Endodermal cell (in vitro differentiated cells): ENCODE data around the gene LYST. TPM values are rescaled to one million over a fixed set of nuclear protein-coding genes. Genes with fewer than 3 reads are reported as not detected.

ENCODE experiments used
- DNase-seq: peaks from one replicate; pipeline ENCODE4 v3.0.0-alpha.2; 2017
- H3K27ac ChIP-seq: 2 replicates; pipeline ENCODE4 v1.5.1; 2013; ENCODE audit warnings: mild to moderate bottlenecking, low read depth, low read length, moderate library complexity
- H3K27me3 ChIP-seq: 2 replicates; pipeline ENCODE4 v1.6.1; 2013; ENCODE audit warnings: mild to moderate bottlenecking, low read length, moderate library complexity; ENCODE audit not compliant: insufficient read depth, control insufficient read depth, poor library complexity, severe bottlenecking
- H3K36me3 ChIP-seq: 2 replicates; pipeline ENCODE4 v1.7.0; 2013; ENCODE audit warnings: mild to moderate bottlenecking, low read length, moderate library complexity; ENCODE audit not compliant: control insufficient read depth, insufficient read depth
- H3K4me1 ChIP-seq: one replicate; pipeline ENCODE4 v1.7.0; 2013; ENCODE audit warnings: low read length; ENCODE audit not compliant: control insufficient read depth, insufficient read depth
- H3K4me3 ChIP-seq: 2 replicates; pipeline ENCODE4 v1.5.1; 2013; ENCODE audit warnings: mild to moderate bottlenecking, low read length, moderate library complexity
- H3K9ac ChIP-seq: 2 replicates; pipeline ENCODE4 v1.6.1; 2013; ENCODE audit warnings: mild to moderate bottlenecking, low read length, moderate library complexity; ENCODE audit not compliant: poor library complexity, severe bottlenecking; ENCODE audit errors: extremely low read depth
- H3K9me3 ChIP-seq: 2 replicates; pipeline ENCODE4 v1.6.1; 2013; ENCODE audit warnings: mild to moderate bottlenecking, low read length, moderate library complexity; ENCODE audit not compliant: control insufficient read depth
- H3K27ac Mint-ChIP-seq: 2 replicates; pipeline ENCODE4 v1.8.0; 2020; ENCODE audit warnings: mixed read lengths
- H3K27me3 Mint-ChIP-seq: 2 replicates; pipeline ENCODE4 v1.8.0; 2021; ENCODE audit warnings: mild to moderate bottlenecking, mixed read lengths; ENCODE audit not compliant: insufficient read depth
- H3K36me3 Mint-ChIP-seq: 2 replicates; pipeline ENCODE4 v1.8.0; 2020; ENCODE audit warnings: low read depth, mixed read lengths
- H3K4me1 Mint-ChIP-seq: 2 replicates; pipeline ENCODE4 v1.8.0; 2020; ENCODE audit warnings: mixed read lengths
- H3K4me3 Mint-ChIP-seq: 2 replicates; pipeline ENCODE4 v1.8.0; 2020; ENCODE audit warnings: mild to moderate bottlenecking, moderate library complexity, mixed read lengths
- H3K9me3 Mint-ChIP-seq: 2 replicates; pipeline ENCODE4 v1.8.0; 2020; ENCODE audit warnings: mild to moderate bottlenecking, mixed read lengths
- CTCF ChIP-seq: fragments of 200-600 bp; sonication (generic); conservative IDR thresholded peaks from 2 replicates; pipeline ENCODE4 v1.5.0; 2021; ENCODE audit warnings: antibody characterized with exemption, mild to moderate bottlenecking
- WGBS, 2 experiments: methylation state at CpG; one replicate each; pipeline versions ENCODE4 v1.1.5 to v1.1.7; 2013; ENCODE audit warnings: missing lambda C conversion rate in 2 of 2, mixed read lengths in 1 of 2; ENCODE audit not compliant: insufficient coverage in 1 of 2, insufficient read length in 1 of 2; 5-methylcytosine and 5-hydroxymethylcytosine counted together
- total RNA-seq, 2 donors: library from RNA; stranded (reverse); fragmentation: NEBNext Ultra II Directional in 1 of 2; extraction: Animal tissue kit (Norgen Biotek cat#: 25700) in 1 of 2; gene quantifications; 2 replicates in 1 of 2; 3 replicates in 1 of 2; pipeline ENCODE4 v1.2.1, GENCODE V29; 2021

The LYST gene
- total RNA-seq, 2 donors from 2014 or later: 2.5 to 6.8 TPM

- no peak overlapping the region for H3K27ac ChIP-seq
- Mint-ChIP-seq H3K9me3 (no peaks in the 10 kb centered on the region), H3K4me3 (peak overlapping the region; percentile 11)
Observed at GRCh38 chr1:235892734-235893413, 26.2 kb upstream of the LYST start.

GRCh38 chr1:235892202-235892601 lies 25.5 kb upstream of the LYST start:
- Mint-ChIP-seq H3K27ac (peak overlapping the region; percentile 55), H3K4me3 (peak overlapping the region; percentile 8), H3K9me3 (no peaks in the 10 kb centered on the region), H3K4me1 (peaks cover 24% of the 10 kb centered on the region), H3K36me3 (no peaks in the 10 kb centered on the region), H3K27me3 (no peaks in the 10 kb centered on the region)
- no peak overlapping the region for H3K27ac ChIP-seq
- no peak overlapping the region for H3K4me3 ChIP-seq
- peaks cover 16% of the 10 kb centered on the region for H3K4me1 ChIP-seq
- TF ChIP-seq CTCF: no peak
- no peak for DNase-seq
- H3K9ac ChIP-seq: no peak overlapping the region
- H3K36me3 ChIP-seq: no peaks in the 10 kb centered on the region
- 87 to 92% methylated on average over 5 to 6 of the region's 6 CpGs for WGBS, 2 experiments
- H3K9me3 ChIP-seq: no peaks in the 10 kb centered on the region
- H3K27me3 ChIP-seq: no peaks in the 10 kb centered on the region

More at GRCh38 chr1:235892734-235893413, 26.2 kb upstream of the LYST start:
- no peak overlapping the region for H3K9ac ChIP-seq
- H3K9me3 ChIP-seq: no peaks in the 10 kb centered on the region
- no peaks in the 10 kb centered on the region for H3K27me3 Mint-ChIP-seq
- H3K4me1 Mint-ChIP-seq: peaks cover 24% of the 10 kb centered on the region
- no peaks in the 10 kb centered on the region for H3K36me3 ChIP-seq
- peak overlapping the region; percentile 55 for H3K27ac Mint-ChIP-seq
- peaks cover 16% of the 10 kb centered on the region for H3K4me1 ChIP-seq
- no peaks in the 10 kb centered on the region for H3K36me3 Mint-ChIP-seq
- DNase-seq: peak; percentile 50
- H3K4me3 ChIP-seq: peak overlapping the region; percentile 28
- H3K27me3 ChIP-seq: no peaks in the 10 kb centered on the region
- 89% methylated on average over 5 of the region's 5 CpGs; no CpG with 5 or more reads in 1 of the 2 experiments for WGBS, 2 experiments
- TF ChIP-seq CTCF: no peak

GRCh38 chr1:235888119-235888643 lies 21.5 kb upstream of the LYST start:
- no peak overlapping the region for H3K9ac ChIP-seq
- H3K4me1 ChIP-seq: peaks cover 11% of the 10 kb centered on the region
- DNase-seq: no peak
- Mint-ChIP-seq H3K27ac (no peak overlapping the region), H3K9me3 (no peaks in the 10 kb centered on the region), H3K27me3 (peaks cover 5% of the 10 kb centered on the region), H3K4me1 (peaks cover 24% of the 10 kb centered on the region), H3K36me3 (no peaks in the 10 kb centered on the region), H3K4me3 (no peak overlapping the region)
- H3K4me3 ChIP-seq: no peak overlapping the region
- no peaks in the 10 kb centered on the region for H3K27me3 ChIP-seq
- 83 to 91% methylated on average over 3 to 8 of the region's 8 CpGs for WGBS, 2 experiments
- H3K9me3 ChIP-seq: no peaks in the 10 kb centered on the region
- TF ChIP-seq CTCF: no peak
- H3K36me3 ChIP-seq: no peaks in the 10 kb centered on the region
- H3K27ac ChIP-seq: no peak overlapping the region
